PC-3 (cell line): Measurements from ENCODE around the gene ALG5.

Experiments
- CTCF ChIP-seq: fragments of 300-600 bp; sonication (generic); conservative IDR thresholded peaks from 2 replicates; pipeline ENCODE4 v1.5.1; 2017; ENCODE audit warnings: antibody characterized with exemption, low read depth, mild to moderate bottlenecking, low read length
- EZH2 ChIP-seq: fragments of 300-600 bp; sonication (generic); IDR thresholded peaks from one replicate; pipeline ENCODE4 v1.6.1; 2017; ENCODE audit warnings: antibody characterized with exemption, mild to moderate bottlenecking, low read length; ENCODE audit not compliant: unreplicated experiment
- EZH2phosphoT487 ChIP-seq: fragments of 300-600 bp; sonication (generic); IDR thresholded peaks from 2 replicates; pipeline ENCODE4 v1.6.1; 2018; ENCODE audit warnings: mild to moderate bottlenecking, antibody characterized with exemption, low read length, borderline replicate concordance

- TF ChIP-seq CTCF: no peak
- TF ChIP-seq EZH2: no peak
- TF ChIP-seq EZH2phosphoT487: no peak
These were observed 81.8 kb downstream of the ALG5 start for GRCh38 chr13:36917311-36917710.
